ENCODE data around the gene SNX25. TPM values are rescaled to one million over a fixed set of nuclear protein-coding genes. Genes with fewer than 3 reads are reported as not detected.
"Not testable (repeated sequence)": the region's sequence is repeated elsewhere in the genome, so short reads cannot be mapped to it uniquely, and the experiment has no call there.

SNX25 gene
- total RNA-seq, 1 donor from 2014 or later, result 10.9 TPM

DNA sequence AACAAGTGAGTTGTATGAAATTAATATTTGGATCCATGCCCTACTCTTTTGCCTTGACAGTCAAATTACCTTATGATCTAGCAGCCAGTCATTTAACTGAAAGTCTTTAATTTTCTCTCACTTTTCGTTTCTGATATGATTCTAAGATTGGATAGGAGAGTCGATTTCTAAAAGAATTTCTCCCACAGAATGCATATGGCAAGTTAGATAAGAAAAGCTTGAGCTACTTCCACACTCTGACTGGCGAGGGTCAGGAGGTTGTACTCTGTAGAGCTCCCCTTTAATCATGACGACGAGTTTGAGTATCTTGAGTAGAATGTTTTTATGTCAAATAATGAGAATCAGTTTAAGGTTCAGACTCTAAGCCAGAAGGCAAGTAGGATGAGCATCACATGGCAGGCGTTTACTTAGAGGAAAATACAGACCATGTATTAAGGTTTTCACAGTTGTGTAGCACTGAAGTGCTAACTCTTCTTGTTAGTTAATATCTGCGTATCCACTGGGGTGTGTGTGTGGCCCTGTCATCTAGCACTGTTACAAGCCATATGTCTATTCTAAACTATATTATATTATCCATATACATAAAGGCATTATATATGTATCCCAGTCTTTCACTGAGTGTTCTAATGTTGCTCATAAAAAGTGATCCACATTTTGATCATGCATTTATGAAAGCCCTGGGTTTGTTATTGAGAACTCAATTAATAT lies 148.5 kb downstream of the SNX25 start:
- DNase-seq (ENCODE audit: low spot score in 2 of 2, unreplicated experiment in 2 of 2), result no peak
- Mint-ChIP-seq H3K27ac (no peak overlapping the region), H3K4me3 (no peak overlapping the region), H3K9me3 (no peaks in the 10 kb centered on the region), H3K4me1 (peaks cover 6% of the 10 kb centered on the region), H3K27me3 (ENCODE audit: low read depth) (no peaks in the 10 kb centered on the region), H3K36me3 (peaks cover 9% of the 10 kb centered on the region)
- TF ChIP-seq, protein P1, sequence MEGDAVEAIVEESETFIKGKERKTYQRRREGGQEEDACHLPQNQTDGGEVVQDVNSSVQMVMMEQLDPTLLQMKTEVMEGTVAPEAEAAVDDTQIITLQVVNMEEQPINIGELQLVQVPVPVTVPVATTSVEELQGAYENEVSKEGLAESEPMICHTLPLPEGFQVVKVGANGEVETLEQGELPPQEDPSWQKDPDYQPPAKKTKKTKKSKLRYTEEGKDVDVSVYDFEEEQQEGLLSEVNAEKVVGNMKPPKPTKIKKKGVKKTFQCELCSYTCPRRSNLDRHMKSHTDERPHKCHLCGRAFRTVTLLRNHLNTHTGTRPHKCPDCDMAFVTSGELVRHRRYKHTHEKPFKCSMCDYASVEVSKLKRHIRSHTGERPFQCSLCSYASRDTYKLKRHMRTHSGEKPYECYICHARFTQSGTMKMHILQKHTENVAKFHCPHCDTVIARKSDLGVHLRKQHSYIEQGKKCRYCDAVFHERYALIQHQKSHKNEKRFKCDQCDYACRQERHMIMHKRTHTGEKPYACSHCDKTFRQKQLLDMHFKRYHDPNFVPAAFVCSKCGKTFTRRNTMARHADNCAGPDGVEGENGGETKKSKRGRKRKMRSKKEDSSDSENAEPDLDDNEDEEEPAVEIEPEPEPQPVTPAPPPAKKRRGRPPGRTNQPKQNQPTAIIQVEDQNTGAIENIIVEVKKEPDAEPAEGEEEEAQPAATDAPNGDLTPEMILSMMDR (IDR thresholded peaks at IDR 0.05; ENCODE audit: unreplicated experiment), result no peak

DNA sequence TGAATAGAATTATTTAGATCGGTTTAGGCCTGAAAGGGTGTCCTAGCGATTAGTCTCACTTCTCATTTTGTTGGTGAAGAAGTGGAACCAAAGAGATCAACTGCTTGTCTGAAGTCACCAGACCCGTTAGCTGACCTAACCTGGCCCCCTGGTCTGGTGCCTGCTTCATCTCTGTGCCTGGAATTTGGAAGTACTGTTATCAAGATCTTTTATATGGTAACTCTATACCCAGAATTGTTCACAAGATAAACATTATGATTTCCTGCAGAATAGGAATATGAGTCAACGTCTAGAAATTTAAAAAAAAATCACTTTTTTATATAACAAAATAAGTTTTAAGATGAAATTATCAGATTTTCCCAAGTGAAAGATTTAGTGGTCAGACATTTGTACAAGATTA lies 149.1 kb downstream of the SNX25 start:
- Mint-ChIP-seq H3K4me3 (no peak overlapping the region), H3K27ac (no peak overlapping the region), H3K27me3 (ENCODE audit: low read depth) (no peaks in the 10 kb centered on the region), H3K36me3 (peaks cover 6% of the 10 kb centered on the region), H3K4me1 (peaks cover 6% of the 10 kb centered on the region), H3K9me3 (no peaks in the 10 kb centered on the region)
- no peak for DNase-seq (ENCODE audit: low spot score in 2 of 2, unreplicated experiment in 2 of 2)
- TF ChIP-seq, protein P1 (IDR thresholded peaks at IDR 0.05; ENCODE audit: unreplicated experiment), result no peak

DNA sequence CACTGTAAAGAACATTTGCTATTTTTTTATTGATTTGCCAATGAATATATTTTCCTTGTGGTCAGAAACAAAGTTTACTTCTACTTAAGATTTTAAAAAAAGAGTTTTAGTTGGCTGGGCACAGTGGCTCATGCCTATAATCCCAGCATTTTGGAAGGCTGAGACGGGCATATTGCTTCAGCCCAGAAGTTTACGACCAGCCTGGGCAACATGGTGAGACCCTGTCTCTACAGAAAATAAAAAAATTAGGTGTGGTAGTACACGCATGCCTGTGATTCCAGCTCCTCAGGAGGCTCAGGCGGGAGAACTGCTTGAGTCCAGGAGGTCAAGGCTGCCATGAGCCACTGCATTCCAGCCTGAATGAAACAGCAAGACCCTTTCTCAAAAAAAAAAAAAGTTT lies 149.6 kb downstream of the SNX25 start:
- no peaks in the 10 kb centered on the region for H3K9me3 Mint-ChIP-seq
- DNase-seq (ENCODE audit: low spot score in 2 of 2, unreplicated experiment in 2 of 2), result no peak

DNA sequence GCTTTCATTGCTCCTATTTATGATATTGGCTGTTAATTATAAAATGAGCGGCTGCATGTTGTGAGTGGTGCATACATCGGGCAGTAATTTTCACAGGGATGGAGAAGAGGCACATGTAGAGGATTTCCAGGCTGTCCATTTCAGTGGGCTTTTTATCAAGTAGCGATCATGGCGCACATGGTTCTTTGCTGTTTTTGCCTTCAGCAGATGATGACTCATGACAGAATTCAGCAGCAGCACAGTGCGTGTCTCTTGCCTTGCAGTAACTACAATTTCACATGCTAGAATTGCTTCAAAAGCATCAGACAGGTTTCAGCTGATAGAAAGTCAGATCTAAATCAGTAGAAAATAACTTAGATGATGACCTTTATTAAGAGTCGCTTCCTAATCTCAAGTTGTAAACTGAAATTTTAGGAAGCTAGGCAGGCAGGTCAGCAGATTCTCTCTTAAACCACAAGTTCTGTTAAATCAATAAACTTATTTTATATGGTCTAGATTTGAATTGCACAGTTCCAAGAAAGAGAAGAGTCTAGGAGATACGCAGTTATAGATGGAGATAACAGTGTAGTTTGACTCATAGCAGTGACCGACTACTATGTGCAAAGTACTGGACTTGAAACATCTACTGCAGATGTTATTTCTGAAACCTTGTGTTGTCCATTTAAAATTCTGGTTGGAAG lies 150.5 kb downstream of the SNX25 start:
- Mint-ChIP-seq H3K27me3 (ENCODE audit: low read depth) (no peaks in the 10 kb centered on the region), H3K4me1 (peaks cover 9% of the 10 kb centered on the region), H3K4me3 (no peak overlapping the region), H3K27ac (no peak overlapping the region), H3K9me3 (no peaks in the 10 kb centered on the region), H3K36me3 (peaks cover 3% of the 10 kb centered on the region)
- no peak for DNase-seq (ENCODE audit: low spot score in 2 of 2, unreplicated experiment in 2 of 2)
- TF ChIP-seq, protein P1 (IDR thresholded peaks at IDR 0.05; ENCODE audit: unreplicated experiment), result no peak

More for the DNA sequence above, 149.6 kb downstream of the SNX25 start:
- TF ChIP-seq, protein P1 (IDR thresholded peaks at IDR 0.05; ENCODE audit: unreplicated experiment), result no peak
- no peaks in the 10 kb centered on the region for H3K27me3 Mint-ChIP-seq (ENCODE audit: low read depth)
- H3K4me3 Mint-ChIP-seq, result no peak overlapping the region
- peaks cover 7% of the 10 kb centered on the region for H3K4me1 Mint-ChIP-seq
- peaks cover 6% of the 10 kb centered on the region for H3K36me3 Mint-ChIP-seq
- H3K27ac Mint-ChIP-seq, result no peak overlapping the region

DNA sequence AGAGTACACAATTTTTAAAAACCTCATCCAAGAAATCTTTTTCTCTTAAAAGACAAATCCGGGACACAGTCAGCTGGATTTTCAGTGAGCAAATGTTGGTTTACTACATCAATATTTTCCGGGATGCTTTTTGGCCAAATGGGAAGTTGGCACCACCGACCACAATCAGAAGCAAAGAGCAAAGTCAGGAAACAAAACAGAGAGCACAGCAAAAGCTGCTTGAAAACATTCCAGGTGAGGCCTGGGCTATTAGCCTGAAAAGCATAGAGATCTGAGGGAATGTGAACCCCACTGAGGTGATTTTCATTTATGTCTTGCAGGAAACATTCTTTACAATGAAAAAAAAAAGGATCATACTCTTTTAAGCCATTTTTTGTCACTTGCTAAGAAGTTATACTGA lies 152.5 kb downstream of the SNX25 start:
- Mint-ChIP-seq H3K27ac (no peak overlapping the region), H3K36me3 (peaks cover 3% of the 10 kb centered on the region), H3K4me1 (peaks cover 9% of the 10 kb centered on the region), H3K4me3 (no peak overlapping the region), H3K27me3 (ENCODE audit: low read depth) (no peaks in the 10 kb centered on the region), H3K9me3 (no peaks in the 10 kb centered on the region)
- DNase-seq (ENCODE audit: low spot score in 2 of 2, unreplicated experiment in 2 of 2), result no peak
- TF ChIP-seq, protein P1 (IDR thresholded peaks at IDR 0.05; ENCODE audit: unreplicated experiment), result no peak

DNA sequence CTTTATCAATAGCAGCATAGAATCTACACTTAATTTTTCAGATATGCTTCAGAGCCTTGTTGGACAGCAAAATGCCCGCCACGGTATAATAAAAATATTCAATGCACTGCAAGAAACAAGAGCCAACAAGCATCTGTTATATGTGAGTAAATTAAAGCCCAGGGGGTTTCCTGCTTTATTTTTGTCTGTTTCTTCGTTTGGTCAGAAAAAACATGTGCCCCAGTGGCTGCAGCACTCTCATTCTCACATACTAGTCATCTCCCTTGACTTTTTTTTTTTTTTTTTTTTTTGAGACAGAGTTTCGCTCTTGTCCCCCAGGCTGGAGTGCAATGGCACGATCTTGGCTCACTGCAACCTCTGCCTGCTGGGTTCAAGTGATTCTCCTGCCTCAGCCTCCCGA lies 153.2 kb downstream of the SNX25 start:
- not testable (repeated sequence) for H3K27ac Mint-ChIP-seq; H3K4me3 Mint-ChIP-seq; H3K4me1 Mint-ChIP-seq; DNase-seq (ENCODE audit: low spot score in 2 of 2, unreplicated experiment in 2 of 2); H3K9me3 Mint-ChIP-seq; H3K36me3 Mint-ChIP-seq; H3K27me3 Mint-ChIP-seq (ENCODE audit: low read depth)

All from mesothelial cell of epicardium (in vitro differentiated cells).